Ammon's horn (tissue), 1 donor: ENCODE data around the gene ZEB1.
"Not testable (repeated sequence)": the region's sequence is repeated elsewhere in the genome, so short reads cannot be mapped to it uniquely, and the experiment has no call there.

ENCODE experiments used
- DNase-seq: peaks from one replicate; pipeline ENCODE4 v3.0.0-alpha.2; 2016; ENCODE audit warnings: low spot score

Gene ZEB1

GRCh38 chr10:31319602-31320549 is 860 bp downstream of the ZEB1 start:
- DNase-seq = no peak

- DNase-seq = peak; percentile 26
Observed at GRCh38 chr10:31320550-31321211, 1.7 kb downstream of the ZEB1 start.

GRCh38 chr10:31321396-31321941 is 2.5 kb downstream of the ZEB1 start:
- peak; percentile 13 for DNase-seq

GRCh38 chr10:31322647-31323046 is 3.6 kb downstream of the ZEB1 start:
- peak; percentile 48 for DNase-seq

GRCh38 chr10:31340343-31340742 is 21.3 kb downstream of the ZEB1 start:
- no peak for DNase-seq

- no peak for DNase-seq
Observed at GRCh38 chr10:31341552-31341951, 22.5 kb downstream of the ZEB1 start.

GRCh38 chr10:31343009-31343408 is 24.0 kb downstream of the ZEB1 start:
- DNase-seq = no peak

GRCh38 chr10:31343551-31343950 is 24.5 kb downstream of the ZEB1 start:
- no peak for DNase-seq

GRCh38 chr10:31345886-31346285 is 26.9 kb downstream of the ZEB1 start:
- DNase-seq = no peak

GRCh38 chr10:31346953-31347352 is 27.9 kb downstream of the ZEB1 start:
- no peak for DNase-seq

GRCh38 chr10:31347705-31348104 is 28.7 kb downstream of the ZEB1 start:
- DNase-seq = no peak

- peak; percentile 36 for DNase-seq
Observed at GRCh38 chr10:31350891-31351290, 31.9 kb downstream of the ZEB1 start.

- DNase-seq = peak; percentile 7
Observed at GRCh38 chr10:31352436-31353226, 33.6 kb downstream of the ZEB1 start.

GRCh38 chr10:31353574-31353973 is 34.6 kb downstream of the ZEB1 start:
- peak; percentile 11 for DNase-seq

- no peak for DNase-seq
Observed at GRCh38 chr10:31358688-31359330, 39.8 kb downstream of the ZEB1 start.

- no peak for DNase-seq
Observed at GRCh38 chr10:31359979-31360378, 41.0 kb downstream of the ZEB1 start.

GRCh38 chr10:31361475-31361874 is 42.5 kb downstream of the ZEB1 start:
- DNase-seq = not testable (repeated sequence)

- DNase-seq = no peak
Observed at GRCh38 chr10:31362023-31362641, 43.1 kb downstream of the ZEB1 start.

- not testable (repeated sequence) for DNase-seq
Observed at GRCh38 chr10:31363696-31364095, 44.7 kb downstream of the ZEB1 start.

GRCh38 chr10:31364238-31364637 is 45.2 kb downstream of the ZEB1 start:
- not testable (repeated sequence) for DNase-seq

- no peak for DNase-seq
Observed at GRCh38 chr10:31366703-31367102, 47.7 kb downstream of the ZEB1 start.
